CD4-positive, alpha-beta T cell treated with Interleukin-2 at 100 ng/mL for 4 hours (primary cell): ENCODE results near the gene SLF1.

Experiments
- DNase-seq: peaks from one replicate; pipeline ENCODE4 v3.0.0-alpha.2; 2020; ENCODE audit warnings: low spot score

Gene SLF1

GRCh38 chr5:94618493-94619328 lies at the start of gene SLF1, which contains the start of gene KIAA0825:
SLF1 (plus strand) TSS chr5:94618669; CDS start chr5:94628811, 10,142 bp downstream.
KIAA0825 (minus strand) TSS chr5:94618604; CDS start chr5:94537126, 81,478 bp downstream.
- DNase-seq, result peak; percentile 87

GRCh38 chr5:94571415-94571814 lies 47.1 kb upstream of the SLF1 start:
- no peak for DNase-seq

- DNase-seq, result peak; percentile 33
These were observed 45.1 kb upstream of the SLF1 start for GRCh38 chr5:94573349-94573748.

GRCh38 chr5:94575196-94575595 lies 43.3 kb upstream of the SLF1 start:
- peak; percentile 34 for DNase-seq

- DNase-seq, result peak; percentile 67
These were observed 40.8 kb upstream of the SLF1 start for GRCh38 chr5:94577466-94578245.

GRCh38 chr5:94595281-94595840 lies 23.1 kb upstream of the SLF1 start:
- no peak for DNase-seq

- DNase-seq, result peak; percentile 24
These were observed 4.9 kb upstream of the SLF1 start for GRCh38 chr5:94613583-94613982.

- no peak for DNase-seq
These were observed 4.2 kb upstream of the SLF1 start for GRCh38 chr5:94614156-94614805.

GRCh38 chr5:94615862-94616261 lies 2.6 kb upstream of the SLF1 start:
- DNase-seq, result no peak

- peak; percentile 22 for DNase-seq
These were observed 408 bp upstream of the SLF1 start for GRCh38 chr5:94618029-94618492.

GRCh38 chr5:94620256-94620655 lies 1.8 kb downstream of the SLF1 start:
- DNase-seq, result no peak

GRCh38 chr5:94621763-94622162 lies 3.3 kb downstream of the SLF1 start:
- no peak for DNase-seq

GRCh38 chr5:94623011-94623410 lies 4.5 kb downstream of the SLF1 start:
- DNase-seq, result no peak

GRCh38 chr5:94623877-94624276 lies 5.4 kb downstream of the SLF1 start:
- no peak for DNase-seq

- DNase-seq, result no peak
These were observed 8.7 kb downstream of the SLF1 start for GRCh38 chr5:94627191-94627590.

- no peak for DNase-seq
These were observed 13.6 kb downstream of the SLF1 start for GRCh38 chr5:94632024-94632423.

GRCh38 chr5:94640176-94640575 lies 21.7 kb downstream of the SLF1 start:
- no peak for DNase-seq

- no peak for DNase-seq
These were observed 26.6 kb downstream of the SLF1 start for GRCh38 chr5:94645053-94645452.

- no peak for DNase-seq
These were observed 28.3 kb downstream of the SLF1 start for GRCh38 chr5:94646758-94647157.

GRCh38 chr5:94649874-94650273 lies 31.4 kb downstream of the SLF1 start:
- DNase-seq, result no peak

GRCh38 chr5:94658272-94658671 lies 39.8 kb downstream of the SLF1 start:
- DNase-seq, result no peak

- DNase-seq, result no peak
These were observed 42.0 kb downstream of the SLF1 start for GRCh38 chr5:94660506-94660905.
